Kidney (tissue), 14 donors: Measurements from ENCODE around the gene ST3GAL4. TPM values are rescaled to one million over a fixed set of nuclear protein-coding genes. Genes with fewer than 3 reads are reported as not detected.

Experiments used
- DNase-seq, 5 donors: peaks; one replicate each; pipeline ENCODE4 v3.0.0-alpha.2; 2013 to 2020
- FAIRE-seq: peaks from 2 replicates; lab custom pipeline; 2012; peaks lifted over from hg19 to GRCh38; lab: Jason Lieb, UNC
- H3K27ac ChIP-seq, 2 donors: one replicate each; pipeline ENCODE4 v1.7.0; 2013; ENCODE audit warnings: low read depth in 2 of 2, low read length in 2 of 2, inconsistent platforms in 1 of 2
- H3K27me3 ChIP-seq: one replicate; pipeline ENCODE4 v1.7.1; 2013; ENCODE audit warnings: low read length, inconsistent platforms; ENCODE audit not compliant: control insufficient read depth, insufficient read depth
- H3K36me3 ChIP-seq, 3 donors: one replicate each; pipeline versions ENCODE4 v1.7.0 to v1.7.1; 2013; ENCODE audit warnings: low read length in 3 of 3, control low read depth in 1 of 3, inconsistent platforms in 1 of 3; ENCODE audit not compliant: insufficient read depth in 3 of 3, control insufficient read depth in 2 of 3
- H3K4me1 ChIP-seq, 3 donors: one replicate each; pipeline versions ENCODE4 v1.7.0 to v1.7.1; 2013; ENCODE audit warnings: low read length in 3 of 3, inconsistent platforms in 1 of 3, low read depth in 1 of 3; ENCODE audit not compliant: control insufficient read depth in 2 of 3, insufficient read depth in 2 of 3
- H3K4me3 ChIP-seq, 3 donors: one replicate each; pipeline versions ENCODE4 v1.7.0 to v1.8.1; 2013; ENCODE audit warnings: low read length in 3 of 3, control low read depth in 1 of 3, inconsistent platforms in 1 of 3
- H3K9ac ChIP-seq, 3 donors: one replicate each; pipeline versions ENCODE4 v1.7.0 to v1.7.1; 2013; ENCODE audit warnings: low read length in 3 of 3, control low read depth in 1 of 3, inconsistent platforms in 1 of 3
- H3K9me3 ChIP-seq, 3 donors: one replicate each; pipeline versions ENCODE4 v1.7.0 to v1.7.1; 2013; ENCODE audit warnings: low read length in 3 of 3, control low read depth in 1 of 3, inconsistent platforms in 1 of 3; ENCODE audit not compliant: control insufficient read depth in 2 of 3, insufficient read depth in 1 of 3
- intact Hi-C: fragments of 100-400 bp; cut with DNase I; formaldehyde crosslinking; loops from one replicate; pipeline ENCODE4 v1.11.1; 2022
- polyA plus RNA-seq: library from polyadenylated mRNA; stranded (reverse); fragments of 350-450 nt; fragmentation: Illumina TruSeq; extraction: RNeasy Lipid Tissue Mini Kit (QIAGEN cat#74804); gene quantifications from one replicate; pipeline ENCODE4 v1.2.3, GENCODE V29; 2014; ENCODE audit warnings: low read depth, low replicate concordance; ENCODE audit not compliant: insufficient read depth
- total RNA-seq: library from RNA; stranded (reverse); fragmentation: NEBNext Ultra II Directional; extraction: Animal tissue kit (Norgen Biotek cat#: 25700); gene quantifications from one replicate; pipeline ENCODE4 v1.2.1, GENCODE V29; 2021
- TF ChIP-seq, protein P1 (sequence below): IDR thresholded peaks from 3 replicates; pipeline ENCODE4 v1.5.1; 2012; ENCODE audit warnings: mild to moderate bottlenecking, moderate library complexity, borderline replicate concordance; ENCODE audit not compliant: insufficient read depth; ENCODE audit errors: extremely low read depth
- donor health status: control.
- donor health status: control.
- donor health status: control.
- donor health status: control.
- donor health status: control.
- donor health status: DM: yes; HTN: yes; CAD: no.
- donor health status: Normal renal cell carcinoma (clear cell type).

Gene ST3GAL4
- total and polyA plus RNA-seq, 2 donors from 2014 or later = 27.4 to 72.8 TPM

DNA sequence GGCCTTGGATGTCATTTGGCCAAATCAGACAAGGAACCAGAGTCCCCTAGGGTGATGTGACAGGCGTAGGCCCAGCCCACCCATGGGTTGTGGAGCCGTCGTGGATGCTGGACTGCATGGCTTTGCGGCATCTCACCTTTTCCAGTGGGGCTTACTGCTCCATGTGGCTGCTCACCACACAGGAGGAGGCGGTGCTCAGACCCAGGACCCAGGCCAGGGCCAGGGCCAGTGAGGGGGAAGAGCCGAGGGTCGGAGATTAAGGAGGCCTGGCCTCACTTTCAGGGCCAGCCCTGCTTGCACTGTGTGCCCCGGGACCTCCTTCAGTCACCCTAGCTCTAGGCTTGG lies 105.6 kb downstream of the ST3GAL4 start:
- DNase-seq (no peak), FAIRE-seq (no peak)
- Histone ChIP-seq H3K4me1 (peaks cover 0 to 2% (median 0%) of the 10 kb centered on the region in 3 donors), H3K36me3 (no peaks in the 10 kb centered on the region), H3K27me3 (no peaks in the 10 kb centered on the region), H3K9ac (no peak overlapping the region), H3K4me3 (no peak overlapping the region), H3K9me3 (peaks cover 0 to 3% (median 0%) of the 10 kb centered on the region in 3 donors), H3K27ac (no peak overlapping the region)
- TF ChIP-seq, protein P1, sequence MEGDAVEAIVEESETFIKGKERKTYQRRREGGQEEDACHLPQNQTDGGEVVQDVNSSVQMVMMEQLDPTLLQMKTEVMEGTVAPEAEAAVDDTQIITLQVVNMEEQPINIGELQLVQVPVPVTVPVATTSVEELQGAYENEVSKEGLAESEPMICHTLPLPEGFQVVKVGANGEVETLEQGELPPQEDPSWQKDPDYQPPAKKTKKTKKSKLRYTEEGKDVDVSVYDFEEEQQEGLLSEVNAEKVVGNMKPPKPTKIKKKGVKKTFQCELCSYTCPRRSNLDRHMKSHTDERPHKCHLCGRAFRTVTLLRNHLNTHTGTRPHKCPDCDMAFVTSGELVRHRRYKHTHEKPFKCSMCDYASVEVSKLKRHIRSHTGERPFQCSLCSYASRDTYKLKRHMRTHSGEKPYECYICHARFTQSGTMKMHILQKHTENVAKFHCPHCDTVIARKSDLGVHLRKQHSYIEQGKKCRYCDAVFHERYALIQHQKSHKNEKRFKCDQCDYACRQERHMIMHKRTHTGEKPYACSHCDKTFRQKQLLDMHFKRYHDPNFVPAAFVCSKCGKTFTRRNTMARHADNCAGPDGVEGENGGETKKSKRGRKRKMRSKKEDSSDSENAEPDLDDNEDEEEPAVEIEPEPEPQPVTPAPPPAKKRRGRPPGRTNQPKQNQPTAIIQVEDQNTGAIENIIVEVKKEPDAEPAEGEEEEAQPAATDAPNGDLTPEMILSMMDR = no peak
- intact Hi-C loops = no loop called here

DNA sequence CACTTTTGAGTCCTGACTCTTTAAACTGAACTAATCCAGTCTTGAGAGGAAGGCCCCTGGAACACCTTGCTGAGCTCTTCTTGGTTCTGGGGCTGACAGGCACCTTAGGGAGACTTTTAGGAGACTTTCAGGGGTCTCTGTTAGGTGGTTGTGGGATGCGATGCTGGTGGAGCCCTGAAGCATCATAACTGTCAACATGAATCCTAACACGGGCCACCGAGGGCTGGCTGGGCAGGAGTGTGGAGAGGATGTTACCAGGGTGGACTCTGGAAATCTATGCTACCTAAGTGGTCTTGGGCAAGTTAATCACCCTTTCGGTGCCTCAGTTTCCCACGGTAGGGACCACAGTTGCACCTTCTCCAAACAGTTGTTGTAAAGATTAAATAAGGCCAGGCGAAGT lies 106.5 kb downstream of the ST3GAL4 start:
- TF ChIP-seq, protein P1 = no peak
- H3K9ac ChIP-seq = no peak overlapping the region
- no peak for DNase-seq
- H3K27me3 ChIP-seq = no peaks in the 10 kb centered on the region
- no peaks in the 10 kb centered on the region for H3K36me3 ChIP-seq
- H3K27ac ChIP-seq = no peak overlapping the region
- peaks cover 0 to 3% (median 0%) of the 10 kb centered on the region in 3 donors for H3K9me3 ChIP-seq
- no peak for FAIRE-seq
- intact Hi-C loops = no loop called here
- peaks cover 0 to 5% (median 2%) of the 10 kb centered on the region in 3 donors for H3K4me1 ChIP-seq
- no peak overlapping the region for H3K4me3 ChIP-seq

DNA sequence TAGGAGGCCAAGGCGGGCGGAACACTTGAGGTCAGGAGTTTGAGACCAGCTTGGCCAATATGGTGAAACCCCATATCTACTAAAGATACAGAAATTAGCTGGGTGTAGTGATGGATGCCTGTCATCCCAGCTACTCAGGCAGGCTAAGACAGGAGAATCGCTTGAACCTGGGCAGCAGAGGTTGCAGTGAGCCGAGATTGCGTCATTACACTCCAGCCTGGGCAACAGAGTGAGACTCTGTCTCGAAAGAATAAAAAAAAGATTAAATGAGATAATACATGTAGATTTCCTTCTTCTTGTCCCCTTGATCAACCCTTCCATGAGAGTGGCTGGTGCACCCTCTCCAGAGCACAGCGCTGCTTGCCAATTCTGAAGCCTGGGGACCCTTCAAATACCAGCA lies 106.9 kb downstream of the ST3GAL4 start:
- no peak for DNase-seq
- Histone ChIP-seq H3K9ac (no peak overlapping the region), H3K36me3 (no peaks in the 10 kb centered on the region), H3K27ac (no peak overlapping the region), H3K4me3 (no peak overlapping the region), H3K27me3 (no peaks in the 10 kb centered on the region), H3K9me3 (no peaks in the 10 kb centered on the region), H3K4me1 (peaks cover 0 to 5% (median 2%) of the 10 kb centered on the region in 3 donors)
- intact Hi-C loops = no loop called here
- TF ChIP-seq, protein P1 = no peak
- no peak for FAIRE-seq

Other genes starting within 250 kb of the ST3GAL4 start
- 20.7 TPM for gene RPUSD4, start 144.0 kb upstream of the ST3GAL4 start, total RNA-seq
- 13.6 TPM for gene RPUSD4, start 144.0 kb upstream of the ST3GAL4 start, polyA plus RNA-seq
- gene FAM118B, start 143.9 kb upstream of the ST3GAL4 start, total RNA-seq = 21.5 TPM
- 14.0 TPM for gene FAM118B, start 143.9 kb upstream of the ST3GAL4 start, polyA plus RNA-seq
- 116 TPM for gene SRPRA, start 86.8 kb upstream of the ST3GAL4 start, total RNA-seq
- gene SRPRA, start 86.8 kb upstream of the ST3GAL4 start, polyA plus RNA-seq = 55.2 TPM
- gene FOXRED1, start 86.5 kb upstream of the ST3GAL4 start, total RNA-seq = 21.5 TPM
- 37.1 TPM for gene FOXRED1, start 86.5 kb upstream of the ST3GAL4 start, polyA plus RNA-seq
- gene TIRAP, start 72.6 kb upstream of the ST3GAL4 start, total RNA-seq = 12.1 TPM
- 5.8 TPM for gene TIRAP, start 72.6 kb upstream of the ST3GAL4 start, polyA plus RNA-seq
- gene DCPS, start 51.6 kb upstream of the ST3GAL4 start, total RNA-seq = 24.2 TPM
- 23.9 TPM for gene DCPS, start 51.6 kb upstream of the ST3GAL4 start, polyA plus RNA-seq